ENCODE results near the gene PPP6R3. TPM values are rescaled to one million over a fixed set of nuclear protein-coding genes. Genes with fewer than 3 reads are reported as not detected.

Gene PPP6R3
- total RNA-seq, 5 donors from 2014 or later (not counting 1 experiment from before 2014, with no cell fraction given) = 106 to 147 (median 118) TPM

GRCh38 chr11:68416070-68416578 is 44.4 kb upstream of the PPP6R3 start:
- 96% methylated on average over 22 of the region's 22 CpGs for WGBS (ENCODE audit: insufficient coverage)
- no peak overlapping the region for H3K27ac Mint-ChIP-seq
- DNase-seq (no peak), ATAC-seq (replicated peaks in 1 of 4) (no peak)
- H3K4me1 Mint-ChIP-seq = no peaks in the 10 kb centered on the region
- Histone ChIP-seq H3K36me3 (ENCODE audit: control insufficient read depth in 2 of 2, extremely low read depth in 1 of 2, insufficient read depth in 1 of 2, low read length in 1 of 2) (peaks cover 0 to 14% of the 10 kb centered on the region in 2 donors), H3K4me1 (ENCODE audit: control insufficient read depth in 1 of 2, extremely low read depth in 1 of 2, insufficient read depth in 2 of 2, low read length in 2 of 2) (no peaks in the 10 kb centered on the region), H3K4me3 (ENCODE audit: control insufficient read depth in 1 of 2, extremely low read depth in 1 of 2, low read length in 1 of 2) (no peak overlapping the region), H3K9me3 (no peaks in the 10 kb centered on the region), H3K27me3 (replicated peaks in 1 of 2; ENCODE audit: control insufficient read depth in 2 of 2, extremely low read depth in 1 of 2, insufficient read depth in 2 of 2, low read length in 1 of 2) (no peaks in the 10 kb centered on the region), H3K27ac (ENCODE audit: low read length) (no peak overlapping the region)
- H3K9me3 Mint-ChIP-seq = no peaks in the 10 kb centered on the region
- ChIA-PET POLR2A (no interaction called here), CTCF (no interaction called here)
- H3K4me3 Mint-ChIP-seq = no peak overlapping the region
- H3K27me3 Mint-ChIP-seq = no peaks in the 10 kb centered on the region
- H3K36me3 Mint-ChIP-seq = no peaks in the 10 kb centered on the region

- no peak overlapping the region for H3K4me3 ChIP-seq (ENCODE audit: control insufficient read depth in 1 of 2, extremely low read depth in 1 of 2, low read length in 1 of 2)
- DNase-seq (no peak), ATAC-seq (replicated peaks in 1 of 4) (no peak)
- no peaks in the 10 kb centered on the region for H3K4me1 ChIP-seq (ENCODE audit: control insufficient read depth in 1 of 2, extremely low read depth in 1 of 2, insufficient read depth in 2 of 2, low read length in 2 of 2)
- no peaks in the 10 kb centered on the region for H3K36me3 Mint-ChIP-seq
- H3K9me3 ChIP-seq = no peaks in the 10 kb centered on the region
- no peak overlapping the region for H3K27ac ChIP-seq (ENCODE audit: low read length)
- POLR2A ChIA-PET = no interaction called here
- H3K4me1 Mint-ChIP-seq = no peaks in the 10 kb centered on the region
- CTCF ChIA-PET = no interaction called here
- peaks cover 0 to 8% of the 10 kb centered on the region in 2 donors for H3K36me3 ChIP-seq (ENCODE audit: control insufficient read depth in 2 of 2, extremely low read depth in 1 of 2, insufficient read depth in 1 of 2, low read length in 1 of 2)
- no peaks in the 10 kb centered on the region for H3K27me3 Mint-ChIP-seq
- no peak overlapping the region for H3K27ac Mint-ChIP-seq
- no peak overlapping the region for H3K4me3 Mint-ChIP-seq
- H3K9me3 Mint-ChIP-seq = no peaks in the 10 kb centered on the region
- WGBS (ENCODE audit: insufficient coverage) = 85% methylated on average over 5 of the region's 6 CpGs
- no peaks in the 10 kb centered on the region for H3K27me3 ChIP-seq (replicated peaks in 1 of 2; ENCODE audit: control insufficient read depth in 2 of 2, extremely low read depth in 1 of 2, insufficient read depth in 2 of 2, low read length in 1 of 2)
Observed at GRCh38 chr11:68418648-68419047, 41.9 kb upstream of the PPP6R3 start.

GRCh38 chr11:68420171-68420570 is 40.4 kb upstream of the PPP6R3 start:
- H3K27me3 ChIP-seq (replicated peaks in 1 of 2; ENCODE audit: control insufficient read depth in 2 of 2, extremely low read depth in 1 of 2, insufficient read depth in 2 of 2, low read length in 1 of 2) = no peaks in the 10 kb centered on the region
- DNase-seq (no peak), ATAC-seq (replicated peaks in 1 of 4) (no peak)
- 79% methylated on average over 6 of the region's 7 CpGs for WGBS (ENCODE audit: insufficient coverage)
- no peaks in the 10 kb centered on the region for H3K9me3 ChIP-seq
- Mint-ChIP-seq H3K27ac (no peak overlapping the region), H3K27me3 (no peaks in the 10 kb centered on the region), H3K4me1 (no peaks in the 10 kb centered on the region), H3K36me3 (no peaks in the 10 kb centered on the region), H3K4me3 (no peak overlapping the region), H3K9me3 (no peaks in the 10 kb centered on the region)
- no peaks in the 10 kb centered on the region for H3K4me1 ChIP-seq (ENCODE audit: control insufficient read depth in 1 of 2, extremely low read depth in 1 of 2, insufficient read depth in 2 of 2, low read length in 2 of 2)
- no peak overlapping the region for H3K4me3 ChIP-seq (ENCODE audit: control insufficient read depth in 1 of 2, extremely low read depth in 1 of 2, low read length in 1 of 2)
- POLR2A ChIA-PET = no interaction called here
- no peak overlapping the region for H3K27ac ChIP-seq (ENCODE audit: low read length)
- peaks cover 0 to 5% of the 10 kb centered on the region in 2 donors for H3K36me3 ChIP-seq (ENCODE audit: control insufficient read depth in 2 of 2, extremely low read depth in 1 of 2, insufficient read depth in 1 of 2, low read length in 1 of 2)
- CTCF ChIA-PET = no interaction called here

GRCh38 chr11:68423481-68423880 is 37.1 kb upstream of the PPP6R3 start:
- POLR2A ChIA-PET = no interaction called here

GRCh38 chr11:68424101-68424632 is 36.4 kb upstream of the PPP6R3 start:
- no peak overlapping the region for H3K4me3 ChIP-seq (ENCODE audit: control insufficient read depth in 1 of 2, extremely low read depth in 1 of 2, low read length in 1 of 2)
- H3K27ac ChIP-seq (ENCODE audit: low read length) = no peak overlapping the region
- no peak overlapping the region for H3K4me3 Mint-ChIP-seq
- H3K27me3 ChIP-seq (replicated peaks in 1 of 2; ENCODE audit: control insufficient read depth in 2 of 2, extremely low read depth in 1 of 2, insufficient read depth in 2 of 2, low read length in 1 of 2) = no peaks in the 10 kb centered on the region
- ChIA-PET POLR2A (no interaction called here), CTCF (no interaction called here)
- H3K9me3 Mint-ChIP-seq = peaks cover 0 to 3% (median 2%) of the 10 kb centered on the region in 3 donors
- H3K36me3 Mint-ChIP-seq = no peaks in the 10 kb centered on the region
- no peaks in the 10 kb centered on the region for H3K4me1 Mint-ChIP-seq
- H3K4me1 ChIP-seq (ENCODE audit: control insufficient read depth in 1 of 2, extremely low read depth in 1 of 2, insufficient read depth in 2 of 2, low read length in 2 of 2) = no peaks in the 10 kb centered on the region
- ATAC-seq (replicated peaks in 1 of 4) = no peak
- no peak for DNase-seq
- 92% methylated on average over 18 of the region's 19 CpGs for WGBS (ENCODE audit: insufficient coverage)
- no peak overlapping the region for H3K27ac Mint-ChIP-seq
- H3K9me3 ChIP-seq = no peaks in the 10 kb centered on the region
- peaks cover 0 to 5% of the 10 kb centered on the region in 2 donors for H3K36me3 ChIP-seq (ENCODE audit: control insufficient read depth in 2 of 2, extremely low read depth in 1 of 2, insufficient read depth in 1 of 2, low read length in 1 of 2)
- H3K27me3 Mint-ChIP-seq = no peaks in the 10 kb centered on the region

More at GRCh38 chr11:68423481-68423880, 37.1 kb upstream of the PPP6R3 start:
- CTCF ChIA-PET = no interaction called here
- H3K27me3 ChIP-seq (replicated peaks in 1 of 2; ENCODE audit: control insufficient read depth in 2 of 2, extremely low read depth in 1 of 2, insufficient read depth in 2 of 2, low read length in 1 of 2) = no peaks in the 10 kb centered on the region
- H3K4me1 ChIP-seq (ENCODE audit: control insufficient read depth in 1 of 2, extremely low read depth in 1 of 2, insufficient read depth in 2 of 2, low read length in 2 of 2) = no peaks in the 10 kb centered on the region
- Mint-ChIP-seq H3K9me3 (no peaks in the 10 kb centered on the region), H3K4me1 (no peaks in the 10 kb centered on the region), H3K36me3 (no peaks in the 10 kb centered on the region), H3K4me3 (no peak overlapping the region), H3K27ac (no peak overlapping the region), H3K27me3 (no peaks in the 10 kb centered on the region)
- H3K9me3 ChIP-seq = no peaks in the 10 kb centered on the region
- no peak overlapping the region for H3K27ac ChIP-seq (ENCODE audit: low read length)
- DNase-seq = no peak
- no peak for ATAC-seq (replicated peaks in 1 of 4)
- H3K36me3 ChIP-seq (ENCODE audit: control insufficient read depth in 2 of 2, extremely low read depth in 1 of 2, insufficient read depth in 1 of 2, low read length in 1 of 2) = peaks cover 0 to 2% of the 10 kb centered on the region in 2 donors
- 93% methylated on average over 21 of the region's 21 CpGs for WGBS (ENCODE audit: insufficient coverage)
- no peak overlapping the region for H3K4me3 ChIP-seq (ENCODE audit: control insufficient read depth in 1 of 2, extremely low read depth in 1 of 2, low read length in 1 of 2)

- 95% methylated on average over 35 of the region's 40 CpGs for WGBS (ENCODE audit: insufficient coverage)
- H3K4me3 ChIP-seq (ENCODE audit: control insufficient read depth in 1 of 2, extremely low read depth in 1 of 2, low read length in 1 of 2) = no peak overlapping the region
- Mint-ChIP-seq H3K4me1 (no peaks in the 10 kb centered on the region), H3K4me3 (no peak overlapping the region), H3K27ac (no peak overlapping the region), H3K27me3 (no peaks in the 10 kb centered on the region), H3K9me3 (peaks cover 4 to 7% (median 7%) of the 10 kb centered on the region in 3 donors), H3K36me3 (peaks cover 5% of the 10 kb centered on the region)
- no peaks in the 10 kb centered on the region for H3K27me3 ChIP-seq (replicated peaks in 1 of 2; ENCODE audit: control insufficient read depth in 2 of 2, extremely low read depth in 1 of 2, insufficient read depth in 2 of 2, low read length in 1 of 2)
- no peaks in the 10 kb centered on the region for H3K9me3 ChIP-seq
- ChIA-PET POLR2A (no interaction called here), CTCF (interaction anchor here in 1 of 2 donors (0.6 kb wide), 1 partner anchor 1039 kb away, joined by 4 read pairs; no protein-coding TSS in a partner anchor)
- ATAC-seq (replicated peaks in 1 of 4) = no peak
- H3K27ac ChIP-seq (ENCODE audit: low read length) = no peak overlapping the region
- no peaks in the 10 kb centered on the region for H3K4me1 ChIP-seq (ENCODE audit: control insufficient read depth in 1 of 2, extremely low read depth in 1 of 2, insufficient read depth in 2 of 2, low read length in 2 of 2)
- DNase-seq = no peak
- peaks cover 0 to 11% of the 10 kb centered on the region in 2 donors for H3K36me3 ChIP-seq (ENCODE audit: control insufficient read depth in 2 of 2, extremely low read depth in 1 of 2, insufficient read depth in 1 of 2, low read length in 1 of 2)
Observed at GRCh38 chr11:68424981-68425865, 35.3 kb upstream of the PPP6R3 start.
